ENCODE measurements around the gene XRCC3. TPM values are rescaled to one million over a fixed set of nuclear protein-coding genes. Genes with fewer than 3 reads are reported as not detected.
A peak's percentile ranks its signal among the peaks of the same experiment; 100 is the strongest.

The XRCC3 gene
- total and polyA plus RNA-seq, 12 donors: 1.3 to 10.2 (median 5.0) TPM

GRCh38 chr14:103698380-103699260 is 16.6 kb downstream of the XRCC3 start:
- peak in 2 of 7 donors; percentile 29 to 55 for DNase-seq
- Histone ChIP-seq H3K27me3 (no peaks in the 10 kb centered on the region), H3K36me3 (replicated peaks in 1 of 2) (peaks cover 0 to 48% of the 10 kb centered on the region in 2 donors), H3K4me3 (no peak overlapping the region), H3K9me3 (replicated peaks in 1 of 3) (no peaks in the 10 kb centered on the region), H3K27ac (peak overlapping the region in 2 of 5 donors; percentile 18 to 25), H3K4me1 (replicated peaks in 1 of 2) (peaks cover 14 to 38% of the 10 kb centered on the region in 2 donors)
- no peak for TF ChIP-seq CTCF (IDR thresholded peaks at IDR 0.05)
- TF ChIP-seq POLR2A (IDR thresholded peaks at IDR 0.05): no peak
- intact Hi-C loops (cut with DNase I): no loop called here
- WGBS, 4 donors: 84 to 91% (median 89%) methylated on average over 11 to 33 of the region's 33 CpGs

- H3K27me3 ChIP-seq: no peaks in the 10 kb centered on the region
- H3K4me1 ChIP-seq (replicated peaks in 1 of 2): peaks cover 14 to 38% of the 10 kb centered on the region in 2 donors
- peaks cover 0 to 50% of the 10 kb centered on the region in 2 donors for H3K36me3 ChIP-seq (replicated peaks in 1 of 2)
- TF ChIP-seq POLR2A (IDR thresholded peaks at IDR 0.05): no peak
- TF ChIP-seq CTCF (IDR thresholded peaks at IDR 0.05): no peak
- WGBS, 4 donors: 69 to 88% (median 85%) methylated on average over 4 to 14 of the region's 14 CpGs; no CpG with 5 or more reads in 1 of the 4 donors
- intact Hi-C loops (cut with DNase I): no loop called here
- no peak for DNase-seq
- H3K4me3 ChIP-seq: no peak overlapping the region
- H3K9me3 ChIP-seq (replicated peaks in 1 of 3): no peaks in the 10 kb centered on the region
- H3K27ac ChIP-seq: peak overlapping the region in 2 of 5 donors; percentile 40 to 57
Observed at GRCh38 chr14:103697603-103698379, 17.5 kb downstream of the XRCC3 start.

- 36 to 55% (median 48%) methylated on average over 3 of the region's 3 CpGs for WGBS, 4 donors
- peaks cover 0 to 49% of the 10 kb centered on the region in 2 donors for H3K36me3 ChIP-seq (replicated peaks in 1 of 2)
Observed at GRCh38 chr14:103697206-103697602, 18.0 kb downstream of the XRCC3 start.

More at GRCh38 chr14:103697206-103697602, 18.0 kb downstream of the XRCC3 start:
- Histone ChIP-seq H3K27me3 (no peaks in the 10 kb centered on the region), H3K4me3 (no peak overlapping the region), H3K4me1 (replicated peaks in 1 of 2) (peaks cover 14 to 38% of the 10 kb centered on the region in 2 donors), H3K9me3 (replicated peaks in 1 of 3) (no peaks in the 10 kb centered on the region), H3K27ac (peak overlapping the region in 2 of 5 donors; percentile 40 to 57)
- peak in 1 of 7 donors; percentile 9 for DNase-seq
- TF ChIP-seq CTCF (IDR thresholded peaks at IDR 0.05): no peak
- no peak for TF ChIP-seq POLR2A (IDR thresholded peaks at IDR 0.05)
- intact Hi-C loops (cut with DNase I): no loop called here
